ENCODE results near the gene MYH15. TPM values are rescaled to one million over a fixed set of nuclear protein-coding genes. Genes with fewer than 3 reads are reported as not detected.
"Not testable (repeated sequence)": the region's sequence is repeated elsewhere in the genome, so short reads cannot be mapped to it uniquely, and the experiment has no call there.

The MYH15 gene
- total RNA-seq, 3 donors from 2014 or later = not detected

DNA sequence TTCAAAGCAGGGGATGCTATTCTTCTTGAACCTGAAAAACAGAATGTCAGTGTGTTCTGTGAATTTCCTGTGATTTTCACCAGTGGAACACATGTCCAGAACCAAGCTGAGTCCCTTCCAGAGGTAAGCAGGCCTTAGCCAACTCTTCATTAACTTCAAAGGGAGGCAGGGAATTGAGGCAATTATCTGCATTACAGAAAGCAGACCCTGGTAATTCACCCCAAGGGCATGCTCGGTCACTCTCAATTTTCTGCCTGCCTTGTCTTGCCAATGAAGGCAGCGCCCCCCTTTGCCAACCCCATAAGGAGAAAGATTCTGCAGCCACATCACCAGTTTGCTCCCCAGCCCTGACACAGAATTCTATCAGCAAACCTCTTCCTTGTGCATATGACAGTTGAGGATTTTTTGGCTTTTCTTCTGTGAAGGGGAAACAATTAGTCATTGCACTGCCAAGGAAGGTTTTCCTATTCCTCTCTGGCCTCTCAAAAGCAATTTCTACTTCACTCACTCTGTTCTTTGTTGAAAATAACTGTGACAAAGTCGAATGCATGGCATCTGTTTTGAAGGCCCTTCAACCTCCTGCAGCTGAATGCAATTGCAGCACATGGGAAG lies 128.8 kb downstream of the MYH15 start:
- Histone ChIP-seq H3K27ac (no peak overlapping the region), H3K4me1 (no peaks in the 10 kb centered on the region), H3K27me3 (no peaks in the 10 kb centered on the region), H3K36me3 (no peaks in the 10 kb centered on the region), H3K4me3 (no peak overlapping the region), H3K9me3 (no peaks in the 10 kb centered on the region)
- intact Hi-C loops (cut with DNase I; ENCODE audit: low total_unique reads) = no loop called here
- no peak for TF ChIP-seq POLR2AphosphoS5 (IDR thresholded peaks at IDR 0.05)
- no peak for TF ChIP-seq POLR2A (IDR thresholded peaks at IDR 0.05)
- TF ChIP-seq, protein P1, sequence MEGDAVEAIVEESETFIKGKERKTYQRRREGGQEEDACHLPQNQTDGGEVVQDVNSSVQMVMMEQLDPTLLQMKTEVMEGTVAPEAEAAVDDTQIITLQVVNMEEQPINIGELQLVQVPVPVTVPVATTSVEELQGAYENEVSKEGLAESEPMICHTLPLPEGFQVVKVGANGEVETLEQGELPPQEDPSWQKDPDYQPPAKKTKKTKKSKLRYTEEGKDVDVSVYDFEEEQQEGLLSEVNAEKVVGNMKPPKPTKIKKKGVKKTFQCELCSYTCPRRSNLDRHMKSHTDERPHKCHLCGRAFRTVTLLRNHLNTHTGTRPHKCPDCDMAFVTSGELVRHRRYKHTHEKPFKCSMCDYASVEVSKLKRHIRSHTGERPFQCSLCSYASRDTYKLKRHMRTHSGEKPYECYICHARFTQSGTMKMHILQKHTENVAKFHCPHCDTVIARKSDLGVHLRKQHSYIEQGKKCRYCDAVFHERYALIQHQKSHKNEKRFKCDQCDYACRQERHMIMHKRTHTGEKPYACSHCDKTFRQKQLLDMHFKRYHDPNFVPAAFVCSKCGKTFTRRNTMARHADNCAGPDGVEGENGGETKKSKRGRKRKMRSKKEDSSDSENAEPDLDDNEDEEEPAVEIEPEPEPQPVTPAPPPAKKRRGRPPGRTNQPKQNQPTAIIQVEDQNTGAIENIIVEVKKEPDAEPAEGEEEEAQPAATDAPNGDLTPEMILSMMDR (IDR thresholded peaks at IDR 0.05) = no peak
- no peak for DNase-seq (ENCODE audit: low spot score in 2 of 2)

GRCh38 chr3:108380128-108380795 lies 130.1 kb downstream of the MYH15 start:
- no peak for DNase-seq (ENCODE audit: low spot score in 2 of 2)
- H3K9me3 ChIP-seq = no peaks in the 10 kb centered on the region
- intact Hi-C loops (cut with DNase I; ENCODE audit: low total_unique reads) = no loop called here
- TF ChIP-seq POLR2AphosphoS5 (IDR thresholded peaks at IDR 0.05) (no peak), POLR2A (IDR thresholded peaks at IDR 0.05) (no peak)
- TF ChIP-seq, protein P1 (IDR thresholded peaks at IDR 0.05) = no peak
- H3K27ac ChIP-seq = no peak overlapping the region
- no peaks in the 10 kb centered on the region for H3K36me3 ChIP-seq
- no peaks in the 10 kb centered on the region for H3K4me1 ChIP-seq
- no peak overlapping the region for H3K4me3 ChIP-seq
- H3K27me3 ChIP-seq = no peaks in the 10 kb centered on the region

DNA sequence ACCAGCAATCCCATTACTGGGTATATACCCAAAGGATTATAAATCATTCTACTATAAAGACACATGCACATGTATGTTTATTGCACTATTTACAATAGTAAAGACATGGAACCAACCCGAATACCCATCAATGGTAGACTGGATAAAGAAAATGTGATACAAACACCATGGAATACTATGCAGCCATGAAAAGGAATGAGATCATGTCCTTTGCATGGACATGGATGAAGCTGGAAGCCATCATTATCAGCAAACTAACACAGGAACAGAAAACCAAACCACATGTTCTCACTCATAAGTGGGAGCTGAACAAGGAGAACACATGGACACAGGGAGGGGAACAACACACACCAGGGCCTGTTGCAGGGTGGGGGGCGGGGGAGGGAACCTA lies 131.4 kb downstream of the MYH15 start:
- not testable (repeated sequence) for H3K4me1 ChIP-seq; H3K27me3 ChIP-seq; H3K36me3 ChIP-seq; DNase-seq (ENCODE audit: low spot score in 2 of 2); H3K4me3 ChIP-seq; H3K9me3 ChIP-seq; H3K27ac ChIP-seq
- intact Hi-C loops (cut with DNase I; ENCODE audit: low total_unique reads) = loop anchor here (2.0 kb wide), 1 partner anchor 20 kb away; no protein-coding TSS in a partner anchor

DNA sequence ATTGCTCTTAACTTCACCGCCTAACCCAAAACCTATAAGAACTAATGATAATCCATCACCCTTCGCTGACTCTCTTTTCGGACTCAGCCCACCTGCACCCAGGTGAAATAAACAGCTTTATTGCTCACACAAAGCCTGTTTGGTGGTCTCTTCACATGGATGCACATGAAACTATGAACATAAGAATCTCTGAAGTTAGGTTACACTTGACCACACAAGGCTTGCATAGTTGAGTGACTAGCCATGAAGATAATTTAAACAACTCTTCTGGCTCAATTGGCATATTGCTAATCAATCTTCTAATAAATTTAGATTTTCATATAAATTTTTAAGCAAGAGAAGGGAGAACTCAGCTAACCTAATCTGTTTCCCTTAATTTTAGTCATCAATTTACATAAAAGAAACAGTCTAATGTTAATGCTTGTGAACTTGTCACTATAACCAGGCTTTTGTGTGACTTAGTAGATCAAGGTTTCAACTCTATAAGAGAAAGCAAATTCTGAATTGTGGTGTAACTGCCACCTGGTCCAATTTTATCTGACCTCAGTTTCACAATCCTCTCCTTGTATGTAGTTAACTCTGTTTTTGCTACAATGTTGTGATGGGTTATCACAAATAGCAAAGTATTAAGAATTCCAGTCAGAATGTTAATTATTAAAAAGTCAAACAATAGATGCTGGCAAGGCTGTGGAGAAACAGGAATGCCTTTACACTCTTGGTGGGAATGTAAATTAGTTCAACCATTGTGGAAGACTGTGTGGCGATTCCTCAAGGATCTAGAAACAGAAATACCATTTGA lies 132.0 kb downstream of the MYH15 start:
- H3K4me3 ChIP-seq = no peak overlapping the region
- no peaks in the 10 kb centered on the region for H3K4me1 ChIP-seq
- TF ChIP-seq, protein P1 (IDR thresholded peaks at IDR 0.05) = no peak
- TF ChIP-seq POLR2A (IDR thresholded peaks at IDR 0.05) (no peak), POLR2AphosphoS5 (IDR thresholded peaks at IDR 0.05) (no peak)
- H3K27me3 ChIP-seq = no peaks in the 10 kb centered on the region
- intact Hi-C loops (cut with DNase I; ENCODE audit: low total_unique reads) = loop anchor here (2.0 kb wide), 1 partner anchor 20 kb away; no protein-coding TSS in a partner anchor
- H3K9me3 ChIP-seq = no peaks in the 10 kb centered on the region
- no peak for DNase-seq (ENCODE audit: low spot score in 2 of 2)
- no peaks in the 10 kb centered on the region for H3K36me3 ChIP-seq
- no peak overlapping the region for H3K27ac ChIP-seq

GRCh38 chr3:108377384-108377783 lies 133.0 kb downstream of the MYH15 start:
- intact Hi-C loops (cut with DNase I; ENCODE audit: low total_unique reads) = no loop called here
- no peak overlapping the region for H3K4me3 ChIP-seq
- H3K36me3 ChIP-seq = no peaks in the 10 kb centered on the region

More at GRCh38 chr3:108377384-108377783, 133.0 kb downstream of the MYH15 start:
- H3K27me3 ChIP-seq = no peaks in the 10 kb centered on the region
- no peak for DNase-seq (ENCODE audit: low spot score in 2 of 2)
- TF ChIP-seq, protein P1 (IDR thresholded peaks at IDR 0.05) = no peak
- TF ChIP-seq POLR2AphosphoS5 (IDR thresholded peaks at IDR 0.05) (no peak), POLR2A (IDR thresholded peaks at IDR 0.05) (no peak)
- H3K9me3 ChIP-seq = no peaks in the 10 kb centered on the region
- no peak overlapping the region for H3K27ac ChIP-seq
- H3K4me1 ChIP-seq = no peaks in the 10 kb centered on the region

Data from breast epithelium (tissue), 4 donors.